Measurements from ENCODE around the gene GPR89A. TPM values are rescaled to one million over a fixed set of nuclear protein-coding genes. Genes with fewer than 3 reads are reported as not detected.
"Not testable (repeated sequence)": the region's sequence is repeated elsewhere in the genome, so short reads cannot be mapped to it uniquely, and the experiment has no call there.

Gene GPR89A
- 18.9 TPM for polyA plus RNA-seq (2013, experiment 1 of 2)
- 19.8 TPM for polyA plus RNA-seq (2013, experiment 2 of 2)

DNA sequence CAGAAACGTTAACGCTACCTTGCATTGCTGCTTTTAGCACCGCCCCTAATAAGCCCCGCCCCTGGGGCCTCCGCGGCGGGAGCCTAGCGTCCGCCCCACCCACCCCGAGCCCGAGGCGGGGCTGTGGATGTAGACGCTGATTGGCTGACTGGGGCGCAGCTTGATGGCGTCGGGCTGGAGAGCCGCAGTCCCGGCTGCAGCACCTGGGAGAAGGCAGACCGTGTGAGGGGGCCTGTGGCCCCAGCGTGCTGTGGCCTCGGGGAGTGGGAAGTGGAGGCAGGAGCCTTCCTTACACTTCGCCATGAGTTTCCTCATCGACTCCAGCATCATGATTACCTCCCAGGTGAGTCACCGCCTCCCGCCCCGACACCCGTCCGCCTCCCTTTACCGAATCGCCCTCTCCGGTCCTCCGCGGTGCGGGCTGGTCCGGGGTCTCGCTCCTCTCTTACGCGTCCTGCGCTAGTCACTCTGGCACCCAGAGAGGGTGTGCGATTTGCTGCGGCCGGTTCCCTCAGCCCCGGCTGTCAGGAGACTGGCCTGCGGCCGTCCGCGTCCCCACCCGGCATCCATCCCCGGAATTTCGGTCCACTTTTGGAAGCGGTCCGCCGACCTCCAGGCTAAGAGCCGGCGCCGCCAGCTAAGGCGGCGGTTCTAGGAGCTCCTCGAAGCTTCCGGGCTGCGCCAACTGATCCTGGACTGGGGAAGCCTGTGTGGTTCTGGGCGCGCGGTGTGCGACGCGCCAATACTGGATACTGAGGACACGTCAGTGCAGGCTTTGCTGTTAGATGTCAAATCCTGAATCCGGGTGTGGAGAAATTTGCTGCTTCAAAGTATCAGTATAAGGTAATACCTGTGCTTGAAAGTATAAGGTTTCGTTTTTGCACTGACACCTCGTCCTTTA lies at the start of gene GPR89A:
TSS of gene GPR89A (plus strand) at position 156 of the 901 bp plus-strand sequence. CDS start at position 302, 146 bp downstream.
- H3K4me1 ChIP-seq (ENCODE audit: control insufficient read depth, insufficient read depth, low read length, poor library complexity, severe bottlenecking); H3K36me3 ChIP-seq (ENCODE audit: control insufficient read depth, insufficient read depth, low read length); H3K9me3 ChIP-seq (ENCODE audit: control insufficient read depth, low read length): not testable (repeated sequence)
- Histone ChIP-seq H3K4me3 (ENCODE audit: extremely low read depth, insufficient read depth, low read length, poor library complexity, severe bottlenecking) (peak within 1 kb of the TSS; percentile 58), H3K27ac (ENCODE audit: low read depth, low read length, severe bottlenecking) (peak within 1 kb of the TSS; percentile 59)
- WGBS, 2 experiments (ENCODE audit: insufficient coverage in 2 of 2) = 0% methylated on average over 12 to 32 of the region's 71 CpGs

DNA sequence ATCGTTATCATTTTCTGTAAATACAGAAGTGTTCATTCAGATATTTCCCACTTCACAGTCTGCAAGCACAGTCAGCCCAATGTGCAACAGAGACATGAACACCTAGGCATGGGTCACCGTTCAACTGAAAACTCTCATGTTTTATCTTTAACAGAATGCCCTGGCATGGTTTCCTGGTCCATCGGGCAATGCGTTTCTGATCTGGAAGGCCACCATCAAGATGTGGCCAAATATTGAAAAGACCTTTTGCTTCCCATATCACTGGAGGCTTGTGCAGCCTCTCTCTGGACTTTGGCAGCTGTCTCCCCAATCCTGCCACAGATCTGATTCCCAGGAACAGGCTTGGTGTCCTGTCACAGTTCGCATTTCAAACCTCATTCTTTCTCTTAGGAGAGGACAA lies 21.0 kb upstream of the GPR89A start:
- not testable (repeated sequence) for H3K36me3 ChIP-seq (ENCODE audit: control insufficient read depth, insufficient read depth, low read length); H3K4me1 ChIP-seq (ENCODE audit: control insufficient read depth, insufficient read depth, low read length, poor library complexity, severe bottlenecking); H3K4me3 ChIP-seq (ENCODE audit: extremely low read depth, insufficient read depth, low read length, poor library complexity, severe bottlenecking); H3K9me3 ChIP-seq (ENCODE audit: control insufficient read depth, low read length); H3K27ac ChIP-seq (ENCODE audit: low read depth, low read length, severe bottlenecking)
- 100% methylated on average over 2 of the region's 5 CpGs; no CpG with 5 or more reads in 1 of the 2 experiments for WGBS, 2 experiments (ENCODE audit: insufficient coverage in 2 of 2)

DNA sequence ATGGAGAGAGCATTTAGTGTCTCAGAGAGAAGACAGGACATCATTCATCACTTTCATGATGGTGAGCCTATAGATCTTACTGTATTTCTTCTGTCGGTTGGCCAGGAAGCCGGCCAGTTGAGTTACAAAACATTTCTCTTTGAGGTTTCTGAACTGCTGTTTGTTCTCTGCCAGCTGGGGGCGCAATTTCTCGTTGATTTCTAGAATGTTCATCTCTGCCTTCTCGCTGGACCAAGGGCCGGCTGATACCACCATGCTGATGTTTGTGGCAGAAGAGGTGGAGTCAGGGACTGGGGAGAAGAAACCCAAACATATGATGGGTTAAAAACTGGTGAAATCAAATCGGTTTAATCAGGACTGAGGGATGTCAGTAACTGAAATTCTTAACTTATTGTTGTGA lies 17.0 kb upstream of the GPR89A start:
- not testable (repeated sequence) for H3K4me1 ChIP-seq (ENCODE audit: control insufficient read depth, insufficient read depth, low read length, poor library complexity, severe bottlenecking); H3K27ac ChIP-seq (ENCODE audit: low read depth, low read length, severe bottlenecking); H3K4me3 ChIP-seq (ENCODE audit: extremely low read depth, insufficient read depth, low read length, poor library complexity, severe bottlenecking); H3K36me3 ChIP-seq (ENCODE audit: control insufficient read depth, insufficient read depth, low read length); H3K9me3 ChIP-seq (ENCODE audit: control insufficient read depth, low read length)
- no CpG with 5 or more reads among the region's 7 CpGs for WGBS, 2 experiments (ENCODE audit: insufficient coverage in 2 of 2)

DNA sequence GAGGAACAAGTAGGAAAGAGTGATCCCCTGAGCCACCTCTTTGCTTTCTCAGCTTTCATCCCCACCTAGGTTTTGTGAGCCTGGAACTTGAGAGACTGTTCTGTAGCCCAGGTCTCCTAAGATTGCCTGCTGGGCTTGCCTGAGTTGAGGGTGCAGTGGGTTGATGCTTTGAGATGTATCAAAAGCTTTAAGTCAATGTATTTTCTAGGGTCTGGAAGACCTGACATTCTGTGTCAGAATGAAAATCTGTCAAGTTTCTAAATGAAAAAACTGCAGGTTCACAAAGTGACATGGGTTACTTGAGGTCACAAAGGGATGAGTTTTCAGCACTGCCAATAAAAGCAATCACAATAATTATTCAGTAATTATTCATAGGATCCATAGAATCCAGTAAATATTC lies 15.4 kb upstream of the GPR89A start:
- not testable (repeated sequence) for H3K9me3 ChIP-seq (ENCODE audit: control insufficient read depth, low read length); H3K4me3 ChIP-seq (ENCODE audit: extremely low read depth, insufficient read depth, low read length, poor library complexity, severe bottlenecking); H3K4me1 ChIP-seq (ENCODE audit: control insufficient read depth, insufficient read depth, low read length, poor library complexity, severe bottlenecking); H3K36me3 ChIP-seq (ENCODE audit: control insufficient read depth, insufficient read depth, low read length); H3K27ac ChIP-seq (ENCODE audit: low read depth, low read length, severe bottlenecking)

DNA sequence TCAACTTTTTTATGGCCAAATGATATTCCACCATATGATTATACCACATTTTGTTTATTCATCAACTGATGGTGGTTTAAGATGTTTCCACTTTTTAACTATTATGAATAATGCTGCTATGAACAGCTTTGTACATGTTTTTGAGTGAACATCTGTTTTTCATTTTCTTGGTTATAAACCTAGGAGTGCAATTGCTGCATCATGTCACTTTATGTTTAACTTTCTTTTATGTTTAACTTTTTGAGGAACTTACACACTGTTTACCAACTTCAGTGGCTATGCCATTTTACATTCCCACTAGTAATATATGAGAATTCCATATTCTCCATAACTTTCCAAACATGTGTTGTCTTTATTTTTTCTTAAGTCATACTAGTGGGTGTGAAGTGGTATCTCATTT lies 12.4 kb upstream of the GPR89A start:
- H3K36me3 ChIP-seq (ENCODE audit: control insufficient read depth, insufficient read depth, low read length); H3K4me3 ChIP-seq (ENCODE audit: extremely low read depth, insufficient read depth, low read length, poor library complexity, severe bottlenecking); H3K9me3 ChIP-seq (ENCODE audit: control insufficient read depth, low read length); H3K4me1 ChIP-seq (ENCODE audit: control insufficient read depth, insufficient read depth, low read length, poor library complexity, severe bottlenecking); H3K27ac ChIP-seq (ENCODE audit: low read depth, low read length, severe bottlenecking): not testable (repeated sequence)

DNA sequence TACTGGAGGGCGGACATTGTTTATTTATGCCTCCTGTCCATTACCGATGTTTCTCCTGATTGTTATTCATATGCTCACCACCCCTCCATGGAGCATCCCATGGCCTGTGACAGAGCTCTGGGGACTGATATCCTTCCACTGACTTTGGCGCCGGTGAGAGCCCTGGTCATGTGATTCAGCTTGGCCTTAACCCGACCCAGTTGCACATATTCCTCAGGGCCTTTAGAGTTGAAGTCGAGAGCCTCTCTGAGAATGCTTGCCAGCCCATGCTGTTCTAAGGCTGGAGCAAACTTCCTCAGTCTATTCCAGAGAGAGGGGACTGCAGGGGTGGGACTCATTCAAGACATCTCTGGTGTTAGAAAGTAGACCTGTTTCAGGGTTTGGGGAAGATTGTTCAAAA lies 11.6 kb upstream of the GPR89A start:
- not testable (repeated sequence) for H3K27ac ChIP-seq (ENCODE audit: low read depth, low read length, severe bottlenecking); H3K9me3 ChIP-seq (ENCODE audit: control insufficient read depth, low read length); H3K4me3 ChIP-seq (ENCODE audit: extremely low read depth, insufficient read depth, low read length, poor library complexity, severe bottlenecking); H3K36me3 ChIP-seq (ENCODE audit: control insufficient read depth, insufficient read depth, low read length); H3K4me1 ChIP-seq (ENCODE audit: control insufficient read depth, insufficient read depth, low read length, poor library complexity, severe bottlenecking)
- WGBS, 2 experiments (ENCODE audit: insufficient coverage in 2 of 2) = 88 to 90% methylated on average over 3 to 4 of the region's 6 CpGs

DNA sequence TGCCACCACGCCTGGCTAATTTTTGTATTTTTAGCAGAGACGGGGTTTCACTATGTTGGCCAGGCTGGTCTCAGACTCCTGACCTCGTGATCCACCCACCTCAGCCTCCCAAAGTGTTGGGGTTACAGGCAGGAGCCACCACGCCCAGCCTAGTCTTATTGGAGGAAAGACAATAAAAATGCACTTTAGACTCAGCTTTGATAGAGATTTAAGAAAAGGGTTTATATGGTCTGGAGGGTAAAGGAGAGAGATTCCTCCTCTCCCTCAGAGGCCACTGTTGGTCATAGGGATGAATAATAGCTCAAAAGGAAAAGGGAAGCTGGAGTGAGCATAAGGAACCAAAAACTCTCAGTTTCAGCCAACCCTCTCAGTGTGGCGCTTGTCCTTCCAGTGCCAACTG lies 8.4 kb upstream of the GPR89A start:
- not testable (repeated sequence) for H3K36me3 ChIP-seq (ENCODE audit: control insufficient read depth, insufficient read depth, low read length); H3K9me3 ChIP-seq (ENCODE audit: control insufficient read depth, low read length); H3K27ac ChIP-seq (ENCODE audit: low read depth, low read length, severe bottlenecking); H3K4me1 ChIP-seq (ENCODE audit: control insufficient read depth, insufficient read depth, low read length, poor library complexity, severe bottlenecking); H3K4me3 ChIP-seq (ENCODE audit: extremely low read depth, insufficient read depth, low read length, poor library complexity, severe bottlenecking)
- 82 to 92% methylated on average over 3 to 4 of the region's 5 CpGs for WGBS, 2 experiments (ENCODE audit: insufficient coverage in 2 of 2)

DNA sequence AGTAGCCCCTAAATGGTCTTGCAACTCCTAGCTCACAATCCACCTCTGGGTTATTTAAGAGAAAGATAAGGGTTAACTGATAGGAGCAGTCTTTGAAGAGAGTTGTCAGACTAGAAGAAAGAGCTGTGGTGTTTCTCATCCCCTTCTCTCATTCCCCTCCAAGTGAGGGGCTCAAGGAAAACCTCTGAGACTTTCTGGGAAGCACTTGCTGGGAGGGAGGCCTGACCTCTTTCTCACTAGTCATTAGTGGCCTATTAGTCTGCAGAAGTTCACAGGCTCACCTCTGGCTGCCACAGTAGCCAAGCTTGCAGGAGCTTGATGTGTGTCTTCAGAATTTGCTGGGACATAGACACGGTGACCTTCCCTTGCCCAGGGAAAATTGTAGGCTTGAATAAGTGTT lies 6.2 kb upstream of the GPR89A start:
- no peak overlapping the region for H3K4me3 ChIP-seq (ENCODE audit: extremely low read depth, insufficient read depth, low read length, poor library complexity, severe bottlenecking)
- WGBS, 2 experiments (ENCODE audit: insufficient coverage in 2 of 2) = no CpG with 5 or more reads among the region's 1 CpG
- no peaks in the 10 kb centered on the region for H3K4me1 ChIP-seq (ENCODE audit: control insufficient read depth, insufficient read depth, low read length, poor library complexity, severe bottlenecking)
- no peaks in the 10 kb centered on the region for H3K36me3 ChIP-seq (ENCODE audit: control insufficient read depth, insufficient read depth, low read length)
- H3K9me3 ChIP-seq (ENCODE audit: control insufficient read depth, low read length) = no peaks in the 10 kb centered on the region
- no peak overlapping the region for H3K27ac ChIP-seq (ENCODE audit: low read depth, low read length, severe bottlenecking)

DNA sequence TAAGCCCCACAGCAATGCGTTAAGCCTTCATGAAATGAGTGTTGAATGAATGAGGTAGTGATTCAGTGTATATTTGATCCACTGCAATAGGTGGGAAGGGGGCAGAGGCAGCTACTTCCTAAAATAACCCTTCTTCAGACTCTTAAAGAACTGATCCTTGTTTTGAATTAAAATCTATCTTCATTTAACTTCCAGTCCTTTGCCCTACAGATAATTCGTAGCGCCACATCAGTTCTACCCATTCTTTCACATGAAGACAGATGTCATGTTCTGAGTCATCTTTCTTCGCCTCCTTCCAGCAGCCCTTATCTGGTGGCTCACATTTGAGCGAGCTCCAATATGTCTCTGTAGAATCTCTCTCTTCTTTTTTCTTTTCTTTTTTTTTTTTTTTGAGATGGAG lies 948 bp upstream of the GPR89A start:
- WGBS, 2 experiments (ENCODE audit: insufficient coverage in 2 of 2) = 100% methylated on average over 1 of the region's 5 CpGs; no CpG with 5 or more reads in 1 of the 2 experiments
- H3K36me3 ChIP-seq (ENCODE audit: control insufficient read depth, insufficient read depth, low read length); H3K4me1 ChIP-seq (ENCODE audit: control insufficient read depth, insufficient read depth, low read length, poor library complexity, severe bottlenecking): not testable (repeated sequence)

DNA sequence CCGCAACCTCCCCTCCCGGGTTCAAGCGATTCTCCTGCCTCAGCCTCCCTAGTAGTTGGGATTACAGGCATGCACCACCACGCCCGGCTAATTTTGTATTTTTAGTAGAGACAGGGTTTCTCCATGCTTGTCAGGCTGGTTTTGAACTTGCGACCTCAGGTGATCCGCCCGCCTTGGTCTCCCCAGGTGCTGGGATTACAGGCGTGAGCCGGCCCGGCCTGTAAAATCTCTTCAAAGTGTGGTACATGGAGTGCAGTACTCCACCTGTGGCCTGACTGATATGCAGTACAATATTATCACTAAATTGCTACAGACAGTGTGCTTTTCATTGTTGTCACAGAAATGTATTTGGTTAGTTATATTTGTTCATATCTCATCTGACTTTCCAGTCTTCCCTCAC lies 499 bp upstream of the GPR89A start:
- H3K9me3 ChIP-seq (ENCODE audit: control insufficient read depth, low read length); H3K36me3 ChIP-seq (ENCODE audit: control insufficient read depth, insufficient read depth, low read length); H3K4me1 ChIP-seq (ENCODE audit: control insufficient read depth, insufficient read depth, low read length, poor library complexity, severe bottlenecking); H3K4me3 ChIP-seq (ENCODE audit: extremely low read depth, insufficient read depth, low read length, poor library complexity, severe bottlenecking); H3K27ac ChIP-seq (ENCODE audit: low read depth, low read length, severe bottlenecking): not testable (repeated sequence)
- WGBS, 2 experiments (ENCODE audit: insufficient coverage in 2 of 2) = no CpG with 5 or more reads among the region's 11 CpGs

More for the DNA sequence above, 948 bp upstream of the GPR89A start:
- H3K4me3 ChIP-seq (ENCODE audit: extremely low read depth, insufficient read depth, low read length, poor library complexity, severe bottlenecking); H3K9me3 ChIP-seq (ENCODE audit: control insufficient read depth, low read length); H3K27ac ChIP-seq (ENCODE audit: low read depth, low read length, severe bottlenecking): not testable (repeated sequence)

DNA sequence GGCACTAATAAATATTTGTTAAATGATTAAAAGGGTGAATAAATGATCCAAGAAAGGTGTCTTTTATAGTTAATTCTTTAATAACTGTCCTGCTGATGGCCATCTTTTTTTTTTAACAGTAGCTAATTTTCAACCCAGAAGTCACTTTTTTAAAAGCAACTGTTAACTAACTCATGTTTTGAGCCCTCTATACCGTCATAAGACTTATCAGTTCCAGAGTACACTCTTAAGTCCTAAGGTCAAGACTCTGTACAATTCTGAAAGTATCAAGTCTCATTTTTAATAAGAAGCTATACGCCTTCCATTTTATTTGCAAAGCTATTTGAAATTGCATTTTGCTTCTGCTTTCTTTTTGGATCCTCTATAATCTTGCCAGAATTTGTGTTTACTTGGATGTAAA lies 3.0 kb downstream of the GPR89A start:
- 86% methylated on average over 1 of the region's 2 CpGs; no CpG with 5 or more reads in 1 of the 2 experiments for WGBS, 2 experiments (ENCODE audit: insufficient coverage in 2 of 2)
- not testable (repeated sequence) for H3K4me1 ChIP-seq (ENCODE audit: control insufficient read depth, insufficient read depth, low read length, poor library complexity, severe bottlenecking); H3K4me3 ChIP-seq (ENCODE audit: extremely low read depth, insufficient read depth, low read length, poor library complexity, severe bottlenecking); H3K9me3 ChIP-seq (ENCODE audit: control insufficient read depth, low read length); H3K36me3 ChIP-seq (ENCODE audit: control insufficient read depth, insufficient read depth, low read length); H3K27ac ChIP-seq (ENCODE audit: low read depth, low read length, severe bottlenecking)
